ENCODE data around the gene TAF11L13.

DNA sequence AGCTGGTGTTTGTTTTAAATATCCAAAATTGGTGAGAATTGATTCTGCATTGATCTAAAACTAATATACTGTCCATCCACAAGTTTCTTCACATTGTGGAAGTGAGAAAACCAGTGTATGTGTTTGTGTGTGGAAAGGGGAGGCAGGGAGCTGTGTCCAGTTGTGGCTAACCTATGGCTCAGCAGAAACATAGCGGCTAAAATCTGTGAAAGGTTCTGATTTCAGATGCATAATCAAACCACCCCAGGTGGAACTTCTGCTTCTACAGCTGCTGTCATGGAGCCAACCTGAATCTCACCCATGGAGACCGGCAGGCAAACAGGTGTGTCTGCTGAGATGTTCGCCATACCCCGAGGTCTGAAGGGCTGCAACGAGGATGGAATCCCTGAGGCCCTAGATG, 2.3 kb downstream of the TAF11L13 start, which contains the start of gene TAF11L14:
- TF ChIP-seq, protein P1, sequence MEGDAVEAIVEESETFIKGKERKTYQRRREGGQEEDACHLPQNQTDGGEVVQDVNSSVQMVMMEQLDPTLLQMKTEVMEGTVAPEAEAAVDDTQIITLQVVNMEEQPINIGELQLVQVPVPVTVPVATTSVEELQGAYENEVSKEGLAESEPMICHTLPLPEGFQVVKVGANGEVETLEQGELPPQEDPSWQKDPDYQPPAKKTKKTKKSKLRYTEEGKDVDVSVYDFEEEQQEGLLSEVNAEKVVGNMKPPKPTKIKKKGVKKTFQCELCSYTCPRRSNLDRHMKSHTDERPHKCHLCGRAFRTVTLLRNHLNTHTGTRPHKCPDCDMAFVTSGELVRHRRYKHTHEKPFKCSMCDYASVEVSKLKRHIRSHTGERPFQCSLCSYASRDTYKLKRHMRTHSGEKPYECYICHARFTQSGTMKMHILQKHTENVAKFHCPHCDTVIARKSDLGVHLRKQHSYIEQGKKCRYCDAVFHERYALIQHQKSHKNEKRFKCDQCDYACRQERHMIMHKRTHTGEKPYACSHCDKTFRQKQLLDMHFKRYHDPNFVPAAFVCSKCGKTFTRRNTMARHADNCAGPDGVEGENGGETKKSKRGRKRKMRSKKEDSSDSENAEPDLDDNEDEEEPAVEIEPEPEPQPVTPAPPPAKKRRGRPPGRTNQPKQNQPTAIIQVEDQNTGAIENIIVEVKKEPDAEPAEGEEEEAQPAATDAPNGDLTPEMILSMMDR (IDR thresholded peaks at IDR 0.05; ENCODE audit: insufficient read depth, low read depth, low read length), result no peak
- TF ChIP-seq EZH2 (IDR thresholded peaks at IDR 0.05; ENCODE audit: insufficient read depth, low read length), result no peak
